DND-41 (cell line): Measurements from ENCODE around the gene KIAA0586.

Experiments used
- ATAC-seq: fragments of 200-7000 bp; cut with Tn5 transposase; 3 replicates; pipeline ENCODE4 v1.9.1; 2021; ENCODE audit warnings: low read depth; ENCODE audit not compliant: insufficient read depth
- DNase-seq: peaks from one replicate; pipeline ENCODE4 v3.0.0-alpha.2; 2020
- H2AFZ ChIP-seq: 2 replicates; pipeline ENCODE4 v1.6.0; 2012; ENCODE audit warnings: low read depth, low read length
- H3K27ac ChIP-seq: 2 replicates; pipeline ENCODE4 v1.5.1; 2012; ENCODE audit warnings: low read length, inconsistent platforms
- H3K27me3 ChIP-seq: fragments of 200-600 bp; sonication (generic); 2 replicates; pipeline ENCODE4 v1.6.0; 2012; ENCODE audit warnings: low read length, mild to moderate bottlenecking, inconsistent platforms; ENCODE audit not compliant: insufficient read depth, poor library complexity
- H3K36me3 ChIP-seq: 2 replicates; pipeline ENCODE4 v1.5.1; 2012; ENCODE audit warnings: low read length, inconsistent platforms; ENCODE audit not compliant: insufficient read depth
- H3K4me1 ChIP-seq: 2 replicates; pipeline ENCODE4 v1.5.1; 2012; ENCODE audit warnings: mild to moderate bottlenecking, low read length; ENCODE audit not compliant: insufficient read depth
- H3K4me2 ChIP-seq: 2 replicates; pipeline ENCODE4 v1.6.0; 2012; ENCODE audit warnings: mild to moderate bottlenecking, moderate library complexity, low read length, inconsistent platforms; ENCODE audit not compliant: insufficient read depth
- H3K4me3 ChIP-seq, 2 experiments: fragments of 200-600 bp in 1 of 2; shearing (Covaris generic) in 1 of 2; 2 replicates each; pipeline ENCODE4 v1.5.1; 2012 to 2016; ENCODE audit warnings: inconsistent platforms in 2 of 2, low read length in 2 of 2, mild to moderate bottlenecking in 2 of 2, low read depth in 1 of 2, moderate library complexity in 1 of 2
- H3K79me2 ChIP-seq: 2 replicates; pipeline ENCODE4 v1.6.0; 2012; ENCODE audit warnings: low read length, inconsistent platforms; ENCODE audit not compliant: insufficient read depth
- H3K9ac ChIP-seq: 2 replicates; pipeline ENCODE4 v1.6.0; 2012; ENCODE audit warnings: low read depth, mild to moderate bottlenecking, inconsistent platforms, low read length, moderate library complexity
- H3K9me3 ChIP-seq: 2 replicates; pipeline ENCODE4 v1.5.1; 2012; ENCODE audit warnings: low read length, moderate library complexity, mild to moderate bottlenecking, inconsistent platforms; ENCODE audit not compliant: insufficient read depth, severe bottlenecking
- H4K20me1 ChIP-seq: 2 replicates; pipeline ENCODE4 v1.6.0; 2012; ENCODE audit warnings: low read length; ENCODE audit not compliant: insufficient read depth
- EZH2 ChIP-seq: IDR thresholded peaks from 3 replicates; pipeline ENCODE4 v1.6.1; 2012; ENCODE audit warnings: borderline replicate concordance, low read depth, mild to moderate bottlenecking, moderate library complexity, low read length, inconsistent platforms; ENCODE audit not compliant: severe bottlenecking
- TF ChIP-seq, protein P1 (sequence below): IDR thresholded peaks from 2 replicates; pipeline ENCODE4 v1.5.1; 2012; ENCODE audit warnings: borderline replicate concordance, low read length, moderate library complexity, mild to moderate bottlenecking; ENCODE audit not compliant: poor library complexity, severe bottlenecking; ENCODE audit errors: extremely low read depth

The KIAA0586 gene

DNA sequence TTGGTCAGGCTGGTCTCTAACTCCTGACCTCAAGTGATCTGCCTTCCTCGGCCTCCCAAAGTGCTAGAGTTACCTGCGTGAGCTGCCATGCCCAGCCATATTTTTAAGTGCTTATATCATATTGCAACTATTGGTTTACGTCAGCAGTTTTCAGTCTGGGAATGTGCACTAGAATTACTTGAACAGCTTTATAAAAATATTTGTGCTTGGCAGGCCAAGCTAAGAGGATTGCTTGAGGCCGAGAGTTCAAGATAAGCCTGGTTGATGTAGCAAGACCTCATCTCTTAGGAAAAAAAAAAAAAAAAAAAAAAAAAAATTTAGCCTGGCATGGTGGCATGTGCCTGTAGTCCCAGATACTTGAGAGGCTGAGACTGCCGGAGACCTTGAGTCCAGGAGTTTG is 17.1 kb downstream of the KIAA0586 start:
- no peak overlapping the region for H2AFZ ChIP-seq
- ATAC-seq = no peak
- H3K4me2 ChIP-seq = no peak overlapping the region
- DNase-seq = no peak
- no peaks in the 10 kb centered on the region for H3K79me2 ChIP-seq
- TF ChIP-seq, protein P1, sequence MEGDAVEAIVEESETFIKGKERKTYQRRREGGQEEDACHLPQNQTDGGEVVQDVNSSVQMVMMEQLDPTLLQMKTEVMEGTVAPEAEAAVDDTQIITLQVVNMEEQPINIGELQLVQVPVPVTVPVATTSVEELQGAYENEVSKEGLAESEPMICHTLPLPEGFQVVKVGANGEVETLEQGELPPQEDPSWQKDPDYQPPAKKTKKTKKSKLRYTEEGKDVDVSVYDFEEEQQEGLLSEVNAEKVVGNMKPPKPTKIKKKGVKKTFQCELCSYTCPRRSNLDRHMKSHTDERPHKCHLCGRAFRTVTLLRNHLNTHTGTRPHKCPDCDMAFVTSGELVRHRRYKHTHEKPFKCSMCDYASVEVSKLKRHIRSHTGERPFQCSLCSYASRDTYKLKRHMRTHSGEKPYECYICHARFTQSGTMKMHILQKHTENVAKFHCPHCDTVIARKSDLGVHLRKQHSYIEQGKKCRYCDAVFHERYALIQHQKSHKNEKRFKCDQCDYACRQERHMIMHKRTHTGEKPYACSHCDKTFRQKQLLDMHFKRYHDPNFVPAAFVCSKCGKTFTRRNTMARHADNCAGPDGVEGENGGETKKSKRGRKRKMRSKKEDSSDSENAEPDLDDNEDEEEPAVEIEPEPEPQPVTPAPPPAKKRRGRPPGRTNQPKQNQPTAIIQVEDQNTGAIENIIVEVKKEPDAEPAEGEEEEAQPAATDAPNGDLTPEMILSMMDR = no peak
- no peak for TF ChIP-seq EZH2
- no peaks in the 10 kb centered on the region for H4K20me1 ChIP-seq
- no peaks in the 10 kb centered on the region for H3K9me3 ChIP-seq
- H3K9ac ChIP-seq = no peak overlapping the region
- H3K4me3 ChIP-seq = no peak overlapping the region
- no peaks in the 10 kb centered on the region for H3K27me3 ChIP-seq
- H3K27ac ChIP-seq = no peak overlapping the region
- H3K36me3 ChIP-seq = peaks cover 74% of the 10 kb centered on the region
- H3K4me1 ChIP-seq = no peaks in the 10 kb centered on the region

- no peak for ATAC-seq
- H4K20me1 ChIP-seq = no peaks in the 10 kb centered on the region
- H3K9ac ChIP-seq = no peak overlapping the region
- no peak overlapping the region for H3K4me2 ChIP-seq
- DNase-seq = no peak
- H3K4me1 ChIP-seq = no peaks in the 10 kb centered on the region
- H3K27ac ChIP-seq = no peak overlapping the region
- no peak overlapping the region for H3K4me3 ChIP-seq
- no peak overlapping the region for H2AFZ ChIP-seq
- H3K79me2 ChIP-seq = no peaks in the 10 kb centered on the region
- no peaks in the 10 kb centered on the region for H3K27me3 ChIP-seq
- H3K9me3 ChIP-seq = no peaks in the 10 kb centered on the region
- H3K36me3 ChIP-seq = peaks cover 65% of the 10 kb centered on the region
- TF ChIP-seq EZH2 = no peak
- TF ChIP-seq, protein P1 = no peak
Observed at GRCh38 chr14:58455593-58456265, 28.2 kb downstream of the KIAA0586 start.

GRCh38 chr14:58460772-58461171 is 33.3 kb downstream of the KIAA0586 start:
- H3K9me3 ChIP-seq = no peaks in the 10 kb centered on the region
- no peak overlapping the region for H3K9ac ChIP-seq
- no peak overlapping the region for H3K4me3 ChIP-seq
- H3K27me3 ChIP-seq = no peaks in the 10 kb centered on the region
- no peak overlapping the region for H2AFZ ChIP-seq
- TF ChIP-seq, protein P1 = no peak
- TF ChIP-seq EZH2 = no peak
- DNase-seq (no peak), ATAC-seq (no peak)
- no peak overlapping the region for H3K4me2 ChIP-seq
- peaks cover 62% of the 10 kb centered on the region; the same call in 1 of the 2 replicates for H3K36me3 ChIP-seq
- H3K4me1 ChIP-seq = no peaks in the 10 kb centered on the region
- H3K79me2 ChIP-seq = no peaks in the 10 kb centered on the region
- no peak overlapping the region for H3K27ac ChIP-seq
- H4K20me1 ChIP-seq = no peaks in the 10 kb centered on the region

DNA sequence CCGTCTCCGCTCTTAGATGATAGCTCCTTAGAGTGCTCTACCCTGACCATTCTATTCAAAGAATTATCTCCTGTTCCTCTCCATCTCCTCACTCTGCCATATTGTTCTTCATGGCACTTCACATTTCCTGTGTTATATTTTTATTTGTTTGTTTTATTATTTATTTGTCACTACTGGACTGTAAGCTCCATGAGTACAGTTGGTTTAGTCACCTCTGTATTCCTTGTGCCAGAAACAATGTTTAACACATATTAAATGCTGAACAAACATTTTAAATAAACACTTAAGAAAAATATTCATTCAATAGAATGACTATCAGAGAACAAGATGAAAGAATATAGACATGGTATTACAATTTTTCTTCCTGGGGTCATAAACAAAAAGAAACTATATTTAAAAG is 35.6 kb downstream of the KIAA0586 start:
- no peaks in the 10 kb centered on the region for H3K79me2 ChIP-seq
- ATAC-seq = no peak
- no peak for DNase-seq
- peaks cover 63% of the 10 kb centered on the region for H3K36me3 ChIP-seq
- no peaks in the 10 kb centered on the region for H4K20me1 ChIP-seq
- no peak overlapping the region for H3K9ac ChIP-seq
- no peak overlapping the region for H3K4me3 ChIP-seq
- H3K4me2 ChIP-seq = no peak overlapping the region
- TF ChIP-seq EZH2 = no peak
- TF ChIP-seq, protein P1 = no peak
- H3K27me3 ChIP-seq = no peaks in the 10 kb centered on the region
- H3K4me1 ChIP-seq = no peaks in the 10 kb centered on the region
- no peak overlapping the region for H2AFZ ChIP-seq
- no peaks in the 10 kb centered on the region for H3K9me3 ChIP-seq
- no peak overlapping the region for H3K27ac ChIP-seq
